ENCODE data around the gene ZCCHC14. TPM values are rescaled to one million over a fixed set of nuclear protein-coding genes. Genes with fewer than 3 reads are reported as not detected.

The ZCCHC14 gene
- total RNA-seq, 2 donors from 2014 or later, result 16.5 to 17.7 TPM

- ATAC-seq (no peak), DNase-seq (no peak)
- H3K9me3 ChIP-seq (ENCODE audit: control insufficient read depth, low read length, poor library complexity, severe bottlenecking), result no peaks in the 10 kb centered on the region
- Mint-ChIP-seq H3K27me3 (no peaks in the 10 kb centered on the region), H3K27ac (no peak overlapping the region), H3K36me3 (ENCODE audit: low read depth) (no peaks in the 10 kb centered on the region), H3K4me1 (peaks cover 27% of the 10 kb centered on the region), H3K4me3 (no peak overlapping the region)
These were observed 19.9 kb downstream of the ZCCHC14 start for GRCh38 chr16:87472935-87473334.

DNA sequence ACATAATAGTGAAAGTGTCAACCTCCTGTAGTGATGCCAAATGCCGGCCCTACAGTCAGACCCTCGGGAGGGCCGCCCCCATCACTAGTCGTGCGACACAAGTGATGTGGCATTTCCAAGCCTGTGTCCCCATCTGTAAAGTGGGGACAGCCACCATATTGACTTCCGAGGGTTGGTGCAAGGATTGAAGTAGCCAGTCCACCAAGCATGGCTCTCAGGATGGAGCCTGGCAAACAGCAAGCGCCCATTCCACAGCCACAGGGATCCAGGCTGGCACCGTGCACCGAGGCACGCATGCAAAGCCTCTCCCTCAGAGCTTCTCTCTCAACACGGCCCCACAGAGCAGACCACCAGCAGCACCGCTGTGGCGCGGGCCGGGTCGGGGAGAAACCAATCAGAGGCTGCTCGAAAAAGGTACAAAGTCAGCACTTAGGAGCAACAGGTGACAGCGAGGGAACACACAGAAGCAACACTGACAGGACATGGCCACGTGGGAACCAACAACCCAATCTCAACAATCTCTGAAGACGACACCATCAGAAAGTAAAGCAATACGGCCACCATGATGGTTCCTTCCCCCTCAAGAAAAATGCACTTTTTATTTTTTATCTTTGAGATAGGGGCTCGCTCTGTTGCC is 20.6 kb downstream of the ZCCHC14 start:
- peaks cover 24% of the 10 kb centered on the region for H3K4me1 Mint-ChIP-seq
- H3K36me3 Mint-ChIP-seq (ENCODE audit: low read depth), result no peaks in the 10 kb centered on the region
- ATAC-seq (no peak), DNase-seq (no peak)
- H3K4me3 Mint-ChIP-seq, result no peak overlapping the region
- no peaks in the 10 kb centered on the region for H3K9me3 ChIP-seq (ENCODE audit: control insufficient read depth, low read length, poor library complexity, severe bottlenecking)
- H3K27ac Mint-ChIP-seq, result no peak overlapping the region
- H3K27me3 Mint-ChIP-seq, result no peaks in the 10 kb centered on the region

GRCh38 chr16:87471278-87472141 is 21.3 kb downstream of the ZCCHC14 start:
- Mint-ChIP-seq H3K4me3 (no peak overlapping the region), H3K27me3 (no peaks in the 10 kb centered on the region), H3K4me1 (peaks cover 22% of the 10 kb centered on the region), H3K36me3 (ENCODE audit: low read depth) (no peaks in the 10 kb centered on the region), H3K27ac (peak overlapping the region; percentile 14)
- ATAC-seq (no peak), DNase-seq (no peak)
- no peaks in the 10 kb centered on the region for H3K9me3 ChIP-seq (ENCODE audit: control insufficient read depth, low read length, poor library complexity, severe bottlenecking)

DNA sequence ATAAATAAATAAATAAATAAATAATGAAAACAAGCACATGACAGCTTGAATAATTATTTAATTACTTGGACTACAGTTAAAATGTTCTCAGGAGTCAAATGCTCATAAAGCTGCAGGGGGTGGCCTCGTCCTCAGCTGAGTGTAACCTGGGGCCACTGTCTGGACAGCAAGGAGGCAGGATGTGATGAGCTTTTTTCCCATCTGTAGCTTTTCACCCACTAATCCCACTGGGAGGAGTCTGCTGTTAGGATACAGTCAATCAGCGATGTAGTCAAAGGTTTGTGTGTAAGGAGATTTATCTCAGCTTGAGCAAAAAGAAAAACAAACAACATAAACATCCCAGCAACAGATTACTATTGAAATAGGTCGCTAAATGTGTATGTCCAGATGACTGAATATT is 22.5 kb downstream of the ZCCHC14 start:
- no peak for ATAC-seq
- H3K4me3 Mint-ChIP-seq, result no peak overlapping the region
- DNase-seq, result no peak
- no peaks in the 10 kb centered on the region for H3K27me3 Mint-ChIP-seq
- H3K9me3 ChIP-seq (ENCODE audit: control insufficient read depth, low read length, poor library complexity, severe bottlenecking), result no peaks in the 10 kb centered on the region
- H3K4me1 Mint-ChIP-seq, result peaks cover 15% of the 10 kb centered on the region
- H3K36me3 Mint-ChIP-seq (ENCODE audit: low read depth), result no peaks in the 10 kb centered on the region
- no peak overlapping the region for H3K27ac Mint-ChIP-seq

DNA sequence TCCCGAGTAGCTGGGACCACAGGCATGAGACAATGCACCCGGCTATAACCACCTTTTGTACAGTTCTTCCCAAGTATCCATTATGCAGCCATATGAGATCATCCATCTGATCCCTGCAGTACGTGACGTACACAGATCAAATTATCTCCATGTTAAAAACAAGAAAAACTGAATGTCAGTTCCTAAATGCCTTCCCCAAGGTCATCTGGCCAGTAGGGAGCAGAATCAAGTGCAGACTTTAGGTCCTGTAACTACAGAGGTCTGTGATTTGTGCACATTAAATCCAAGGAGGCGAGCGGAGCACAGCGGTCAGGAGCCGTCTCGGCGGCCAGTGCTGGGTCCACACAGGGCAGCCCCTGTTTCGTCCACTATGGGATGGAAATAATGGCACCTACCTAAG is 23.7 kb downstream of the ZCCHC14 start:
- H3K9me3 ChIP-seq (ENCODE audit: control insufficient read depth, low read length, poor library complexity, severe bottlenecking), result no peaks in the 10 kb centered on the region
- Mint-ChIP-seq H3K27ac (no peak overlapping the region), H3K4me3 (no peak overlapping the region), H3K27me3 (no peaks in the 10 kb centered on the region), H3K36me3 (ENCODE audit: low read depth) (no peaks in the 10 kb centered on the region), H3K4me1 (peaks cover 19% of the 10 kb centered on the region)
- no peak for DNase-seq
- ATAC-seq, result no peak

- ATAC-seq (no peak), DNase-seq (no peak)
- H3K4me1 Mint-ChIP-seq, result peaks cover 21% of the 10 kb centered on the region
- H3K27me3 Mint-ChIP-seq, result no peaks in the 10 kb centered on the region
- no peak overlapping the region for H3K27ac Mint-ChIP-seq
- H3K4me3 Mint-ChIP-seq, result no peak overlapping the region
- no peaks in the 10 kb centered on the region for H3K9me3 ChIP-seq (ENCODE audit: control insufficient read depth, low read length, poor library complexity, severe bottlenecking)
- no peaks in the 10 kb centered on the region for H3K36me3 Mint-ChIP-seq (ENCODE audit: low read depth)
These were observed 24.3 kb downstream of the ZCCHC14 start for GRCh38 chr16:87468550-87468949.

GRCh38 chr16:87466975-87467501 is 25.8 kb downstream of the ZCCHC14 start:
- no peak for ATAC-seq
- Mint-ChIP-seq H3K27me3 (no peaks in the 10 kb centered on the region), H3K36me3 (ENCODE audit: low read depth) (no peaks in the 10 kb centered on the region), H3K4me3 (no peak overlapping the region), H3K4me1 (peaks cover 25% of the 10 kb centered on the region), H3K27ac (no peak overlapping the region)
- no peak for DNase-seq
- no peaks in the 10 kb centered on the region for H3K9me3 ChIP-seq (ENCODE audit: control insufficient read depth, low read length, poor library complexity, severe bottlenecking)

DNA sequence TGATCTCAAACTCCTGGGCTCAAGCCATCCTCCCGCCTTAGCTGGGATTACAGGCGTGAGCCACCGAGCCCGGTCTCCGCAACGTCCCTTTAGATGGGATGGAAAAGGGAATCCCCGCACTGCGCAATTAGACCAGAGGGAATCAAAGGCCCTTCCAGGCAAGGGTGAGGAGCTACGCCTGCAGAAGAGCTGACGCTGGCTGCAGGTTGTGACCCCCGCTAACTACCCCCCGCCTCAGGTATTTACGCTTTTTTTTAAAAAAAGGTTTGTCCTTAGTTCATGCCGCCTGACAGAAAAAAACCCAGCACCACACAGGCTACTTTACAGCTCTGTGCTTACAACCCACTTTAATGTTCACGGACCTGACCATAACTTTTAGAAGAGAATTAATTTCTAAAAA is 26.9 kb downstream of the ZCCHC14 start:
- H3K27ac Mint-ChIP-seq, result peak overlapping the region; percentile 39
- H3K4me3 Mint-ChIP-seq, result no peak overlapping the region
- H3K4me1 Mint-ChIP-seq, result peaks cover 26% of the 10 kb centered on the region
- ATAC-seq (no peak), DNase-seq (no peak)
- no peaks in the 10 kb centered on the region for H3K9me3 ChIP-seq (ENCODE audit: control insufficient read depth, low read length, poor library complexity, severe bottlenecking)
- H3K27me3 Mint-ChIP-seq, result no peaks in the 10 kb centered on the region
- no peaks in the 10 kb centered on the region for H3K36me3 Mint-ChIP-seq (ENCODE audit: low read depth)

DNA sequence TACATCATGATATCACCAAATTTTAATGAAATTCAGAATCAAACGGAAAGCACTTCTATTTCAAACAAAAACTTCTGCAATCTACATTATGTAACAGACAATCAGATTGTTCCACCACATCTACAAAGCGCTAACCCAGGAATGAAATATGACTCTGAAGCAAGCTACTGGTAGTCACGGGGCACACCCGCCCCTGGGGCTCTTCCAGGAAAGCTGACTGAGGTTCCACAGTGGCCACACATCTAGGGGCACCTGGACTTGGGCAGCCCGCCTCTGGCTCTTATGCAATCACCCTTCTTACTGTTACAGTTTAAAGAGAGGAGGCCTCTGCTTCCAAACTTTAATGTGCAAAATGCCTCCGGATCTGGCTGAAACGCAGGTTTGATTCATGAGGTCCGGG is 27.5 kb downstream of the ZCCHC14 start:
- peak overlapping the region; percentile 92 for H3K27ac Mint-ChIP-seq
- H3K9me3 ChIP-seq (ENCODE audit: control insufficient read depth, low read length, poor library complexity, severe bottlenecking), result no peaks in the 10 kb centered on the region
- no peak for ATAC-seq
- DNase-seq, result no peak
- no peaks in the 10 kb centered on the region for H3K36me3 Mint-ChIP-seq (ENCODE audit: low read depth)
- H3K27me3 Mint-ChIP-seq, result no peaks in the 10 kb centered on the region
- H3K4me3 Mint-ChIP-seq, result peak overlapping the region; percentile 85
- peaks cover 26% of the 10 kb centered on the region for H3K4me1 Mint-ChIP-seq

GRCh38 chr16:87464691-87465300 is 28.0 kb downstream of the ZCCHC14 start:
- Mint-ChIP-seq H3K36me3 (ENCODE audit: low read depth) (no peaks in the 10 kb centered on the region), H3K27me3 (no peaks in the 10 kb centered on the region), H3K4me3 (peak overlapping the region; percentile 85), H3K27ac (peak overlapping the region; percentile 92), H3K4me1 (peaks cover 26% of the 10 kb centered on the region)
- H3K9me3 ChIP-seq (ENCODE audit: control insufficient read depth, low read length, poor library complexity, severe bottlenecking), result no peaks in the 10 kb centered on the region
- peak; percentile 65 for ATAC-seq
- no peak for DNase-seq

- Mint-ChIP-seq H3K4me1 (peaks cover 24% of the 10 kb centered on the region), H3K27me3 (no peaks in the 10 kb centered on the region), H3K27ac (peak overlapping the region; percentile 92), H3K4me3 (peak overlapping the region; percentile 59), H3K36me3 (ENCODE audit: low read depth) (no peaks in the 10 kb centered on the region)
- peak; percentile 75 for ATAC-seq
- no peak for DNase-seq
- H3K9me3 ChIP-seq (ENCODE audit: control insufficient read depth, low read length, poor library complexity, severe bottlenecking), result no peaks in the 10 kb centered on the region
These were observed 28.8 kb downstream of the ZCCHC14 start for GRCh38 chr16:87463722-87464690.

DNA sequence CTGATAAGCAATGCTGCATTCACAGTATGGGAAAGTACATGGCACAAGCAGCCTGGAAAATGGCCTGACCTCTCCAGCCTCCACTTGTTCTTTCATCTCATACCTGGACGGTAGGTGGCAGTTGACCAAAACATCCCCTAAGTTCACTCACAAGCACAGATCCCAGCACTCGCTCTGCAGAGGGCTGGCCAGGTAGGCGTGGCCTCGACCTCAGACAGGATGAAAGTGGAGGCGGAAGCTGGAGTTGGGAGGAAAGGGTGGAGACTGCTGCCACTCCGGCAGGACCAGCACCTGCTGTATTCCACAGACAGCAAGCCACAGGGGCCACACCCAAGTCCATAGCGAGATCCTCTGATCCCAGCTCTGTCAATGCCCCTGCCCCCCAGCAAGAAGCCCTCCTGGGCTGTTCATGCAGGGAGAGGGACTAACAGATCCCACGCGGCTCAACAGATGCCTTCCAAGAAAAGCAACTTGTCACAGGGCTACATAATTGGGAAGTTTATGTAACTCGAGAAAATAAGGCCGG is 31.3 kb downstream of the ZCCHC14 start:
- H3K36me3 Mint-ChIP-seq (ENCODE audit: low read depth), result no peaks in the 10 kb centered on the region
- no peaks in the 10 kb centered on the region for H3K9me3 ChIP-seq (ENCODE audit: control insufficient read depth, low read length, poor library complexity, severe bottlenecking)
- peak; percentile 40 for ATAC-seq
- DNase-seq, result no peak
- H3K27ac Mint-ChIP-seq, result peak overlapping the region; percentile 70
- peaks cover 35% of the 10 kb centered on the region for H3K4me1 Mint-ChIP-seq
- no peak overlapping the region for H3K4me3 Mint-ChIP-seq
- H3K27me3 Mint-ChIP-seq, result no peaks in the 10 kb centered on the region

Data from T-helper 17 cell (primary cell).